A549 (cell line): Measurements from ENCODE around the gene LAP3.

Experiments
- CBX8 ChIP-seq: fragments of 200-600 bp; sonication (generic); IDR thresholded peaks from 2 replicates; pipeline ENCODE4 v1.6.1; 2016
- CHD2 ChIP-seq: fragments of 150-350 bp; IDR thresholded peaks from 2 replicates; pipeline ENCODE4 v1.6.1; 2014; ENCODE audit warnings: low read length; ENCODE audit not compliant: partially characterized antibody
- HOXA7 ChIP-seq: fragments of 250-450 bp; sonication (Bioruptor Pico); IDR thresholded peaks from 2 replicates; pipeline ENCODE4 v1.5.0; 2020; ENCODE audit warnings: mild to moderate bottlenecking, moderate library complexity
- POLR2AphosphoS2 ChIP-seq: conservative IDR thresholded peaks from 2 replicates; pipeline ENCODE4 v1.6.1; 2012; ENCODE audit warnings: low read length, improper control_type of control experiment, inconsistent platforms
- TF ChIP-seq, protein P1 (sequence below): fragments of >200 bp; sonication (Bioruptor Twin); formaldehyde crosslinking; IDR thresholded peaks from 3 replicates; pipeline ENCODE4 v1.5.1; 2016

DNA sequence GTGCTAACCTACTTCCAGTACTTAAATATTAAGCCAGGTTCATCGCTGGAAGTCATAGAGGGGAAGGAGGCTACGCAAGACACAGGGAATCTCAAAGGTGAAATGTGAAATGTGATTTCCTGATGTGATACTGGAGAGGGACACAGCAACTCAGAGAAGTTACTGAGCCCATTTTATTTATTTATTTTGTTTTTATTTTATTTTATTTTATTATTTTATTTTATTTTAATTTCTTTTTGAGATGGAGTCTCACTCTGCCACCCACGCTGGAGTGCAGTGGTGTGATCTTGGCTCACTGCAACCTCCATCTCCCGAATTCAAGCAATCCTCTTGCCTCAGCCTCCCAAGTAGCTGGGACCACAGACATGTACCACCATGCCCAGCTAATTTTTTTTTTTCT, 42.3 kb upstream of the LAP3 start:
- TF ChIP-seq CBX8 (no peak), HOXA7 (no peak), CHD2 (no peak), POLR2AphosphoS2 (no peak)
- TF ChIP-seq, protein P1, sequence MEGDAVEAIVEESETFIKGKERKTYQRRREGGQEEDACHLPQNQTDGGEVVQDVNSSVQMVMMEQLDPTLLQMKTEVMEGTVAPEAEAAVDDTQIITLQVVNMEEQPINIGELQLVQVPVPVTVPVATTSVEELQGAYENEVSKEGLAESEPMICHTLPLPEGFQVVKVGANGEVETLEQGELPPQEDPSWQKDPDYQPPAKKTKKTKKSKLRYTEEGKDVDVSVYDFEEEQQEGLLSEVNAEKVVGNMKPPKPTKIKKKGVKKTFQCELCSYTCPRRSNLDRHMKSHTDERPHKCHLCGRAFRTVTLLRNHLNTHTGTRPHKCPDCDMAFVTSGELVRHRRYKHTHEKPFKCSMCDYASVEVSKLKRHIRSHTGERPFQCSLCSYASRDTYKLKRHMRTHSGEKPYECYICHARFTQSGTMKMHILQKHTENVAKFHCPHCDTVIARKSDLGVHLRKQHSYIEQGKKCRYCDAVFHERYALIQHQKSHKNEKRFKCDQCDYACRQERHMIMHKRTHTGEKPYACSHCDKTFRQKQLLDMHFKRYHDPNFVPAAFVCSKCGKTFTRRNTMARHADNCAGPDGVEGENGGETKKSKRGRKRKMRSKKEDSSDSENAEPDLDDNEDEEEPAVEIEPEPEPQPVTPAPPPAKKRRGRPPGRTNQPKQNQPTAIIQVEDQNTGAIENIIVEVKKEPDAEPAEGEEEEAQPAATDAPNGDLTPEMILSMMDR: no peak
